Measurements from ENCODE around the gene ABL1. TPM values are rescaled to one million over a fixed set of nuclear protein-coding genes. Genes with fewer than 3 reads are reported as not detected.
"Not testable (repeated sequence)": the region's sequence is repeated elsewhere in the genome, so short reads cannot be mapped to it uniquely, and the experiment has no call there.

The ABL1 gene
- total RNA-seq, 1 experiment from 2014 or later: 78.6 TPM

DNA sequence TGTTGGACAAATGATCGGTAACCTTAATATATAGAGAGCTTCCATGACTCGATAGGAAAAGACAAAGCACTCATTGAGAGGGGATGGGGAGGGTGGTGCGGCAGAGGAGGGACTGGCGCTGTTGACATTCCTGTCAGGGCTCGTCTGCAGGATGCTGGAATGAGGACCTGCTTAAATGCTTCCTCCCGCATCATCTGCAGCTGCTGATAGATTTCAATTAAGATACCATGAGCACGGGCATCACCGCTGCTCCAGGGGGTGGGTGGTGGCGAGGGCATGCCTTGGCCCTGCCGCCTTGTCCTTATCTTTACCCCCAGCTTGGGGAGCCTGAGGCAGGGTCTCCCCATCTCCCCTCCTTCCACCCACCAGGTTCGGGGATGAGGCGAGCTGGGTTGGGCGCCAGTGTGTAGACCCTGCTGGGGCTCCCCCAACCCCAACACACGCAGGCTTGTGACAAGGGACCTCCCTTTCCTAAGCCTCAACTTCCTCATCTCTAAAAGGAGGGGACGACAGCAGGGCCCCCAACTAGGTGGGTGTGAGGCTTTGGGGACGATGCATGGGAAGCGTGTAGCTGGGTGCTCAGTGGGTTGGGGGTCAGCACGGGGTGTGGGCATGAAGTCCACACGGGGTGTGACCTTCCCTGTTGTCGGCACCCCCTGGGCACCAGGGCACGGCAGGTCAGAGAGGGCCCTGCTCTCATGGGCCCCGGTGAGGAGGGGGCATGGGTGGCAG, 73.3 kb downstream of the ABL1 start:
- Histone ChIP-seq H3K4me1 (ENCODE audit: insufficient read depth, low read length, poor library complexity, severe bottlenecking) (no peaks in the 10 kb centered on the region), H3K4me3 (ENCODE audit: low read depth, low read length, poor library complexity, severe bottlenecking) (no peak overlapping the region), H3K36me3 (ENCODE audit: insufficient read depth, low read length, poor library complexity, severe bottlenecking) (no peaks in the 10 kb centered on the region), H3K27ac (ENCODE audit: low read depth, low read length, poor library complexity, severe bottlenecking) (no peak overlapping the region), H3K27me3 (replicated peaks; ENCODE audit: insufficient read depth, low read depth, low read length, poor library complexity) (no peaks in the 10 kb centered on the region), H3K9me3 (ENCODE audit: low read depth, low read length, poor library complexity, severe bottlenecking) (no peaks in the 10 kb centered on the region)
- TF ChIP-seq EZH2 (IDR thresholded peaks at IDR 0.05; ENCODE audit: borderline replicate concordance, low read depth, low read length, poor library complexity, severe bottlenecking) (no peak), CTCF (conservative IDR thresholded peaks at IDR 0.05; ENCODE audit: low read depth, low read length) (no peak)
- DNase-seq (ENCODE audit: low spot score): no peak
- CTCF ChIA-PET: no interaction called here
- POLR2A ChIA-PET (ENCODE audit: low non-redundant PET): no interaction called here
- BruUV-seq (replicated peaks): no TSS peak
- intact Hi-C loops (cut with micrococcal nuclease; ENCODE audit: unreplicated experiment): no loop called here

GRCh38 chr9:130908878-130909355, 73.9 kb downstream of the ABL1 start:
- H3K36me3 ChIP-seq (ENCODE audit: insufficient read depth, low read length, poor library complexity, severe bottlenecking): no peaks in the 10 kb centered on the region
- BruUV-seq (replicated peaks): no TSS peak
- TF ChIP-seq CTCF (conservative IDR thresholded peaks at IDR 0.05; ENCODE audit: low read depth, low read length) (no peak), EZH2 (IDR thresholded peaks at IDR 0.05; ENCODE audit: borderline replicate concordance, low read depth, low read length, poor library complexity, severe bottlenecking) (no peak)
- intact Hi-C loops (cut with micrococcal nuclease; ENCODE audit: unreplicated experiment): no loop called here
- no peaks in the 10 kb centered on the region for H3K27me3 ChIP-seq (replicated peaks; ENCODE audit: insufficient read depth, low read depth, low read length, poor library complexity)
- ChIA-PET CTCF (no interaction called here), POLR2A (ENCODE audit: low non-redundant PET) (no interaction called here)
- no peaks in the 10 kb centered on the region for H3K4me1 ChIP-seq (ENCODE audit: insufficient read depth, low read length, poor library complexity, severe bottlenecking)
- H3K4me3 ChIP-seq (ENCODE audit: low read depth, low read length, poor library complexity, severe bottlenecking): no peak overlapping the region
- H3K27ac ChIP-seq (ENCODE audit: low read depth, low read length, poor library complexity, severe bottlenecking): no peak overlapping the region
- no peaks in the 10 kb centered on the region for H3K9me3 ChIP-seq (ENCODE audit: low read depth, low read length, poor library complexity, severe bottlenecking)
- DNase-seq (ENCODE audit: low spot score): no peak

DNA sequence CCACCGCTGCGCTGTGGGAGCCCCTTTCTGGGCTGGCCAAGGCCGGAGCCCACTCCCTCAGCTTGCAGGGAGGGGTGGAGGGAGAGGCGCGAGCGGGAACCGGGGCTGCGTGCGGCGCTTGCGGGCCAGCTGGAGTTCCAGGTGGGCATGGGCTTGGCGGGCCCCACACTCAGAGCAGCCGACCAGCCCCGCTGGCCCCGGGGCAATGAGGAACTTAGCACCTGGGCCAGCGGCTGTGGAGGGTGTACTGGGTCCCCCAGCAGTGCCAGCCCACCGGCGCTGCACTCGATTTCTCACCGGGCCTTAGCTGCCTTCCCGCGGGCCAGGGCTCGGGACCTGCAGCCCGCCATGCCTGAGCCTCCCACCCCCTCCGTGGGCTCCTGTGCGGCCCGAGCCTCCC, 75.0 kb downstream of the ABL1 start:
- H3K9me3 ChIP-seq (ENCODE audit: low read depth, low read length, poor library complexity, severe bottlenecking); H3K4me1 ChIP-seq (ENCODE audit: insufficient read depth, low read length, poor library complexity, severe bottlenecking); H3K4me3 ChIP-seq (ENCODE audit: low read depth, low read length, poor library complexity, severe bottlenecking); BruUV-seq (replicated peaks); intact Hi-C loops (cut with micrococcal nuclease; ENCODE audit: unreplicated experiment); H3K27me3 ChIP-seq (replicated peaks; ENCODE audit: insufficient read depth, low read depth, low read length, poor library complexity); H3K36me3 ChIP-seq (ENCODE audit: insufficient read depth, low read length, poor library complexity, severe bottlenecking); POLR2A ChIA-PET (ENCODE audit: low non-redundant PET); H3K27ac ChIP-seq (ENCODE audit: low read depth, low read length, poor library complexity, severe bottlenecking); DNase-seq (ENCODE audit: low spot score): not testable (repeated sequence)
- CTCF ChIA-PET: interaction anchor here (0.6 kb wide), 1 partner anchor 668 kb away, joined by 3 read pairs; no protein-coding TSS in a partner anchor

DNA sequence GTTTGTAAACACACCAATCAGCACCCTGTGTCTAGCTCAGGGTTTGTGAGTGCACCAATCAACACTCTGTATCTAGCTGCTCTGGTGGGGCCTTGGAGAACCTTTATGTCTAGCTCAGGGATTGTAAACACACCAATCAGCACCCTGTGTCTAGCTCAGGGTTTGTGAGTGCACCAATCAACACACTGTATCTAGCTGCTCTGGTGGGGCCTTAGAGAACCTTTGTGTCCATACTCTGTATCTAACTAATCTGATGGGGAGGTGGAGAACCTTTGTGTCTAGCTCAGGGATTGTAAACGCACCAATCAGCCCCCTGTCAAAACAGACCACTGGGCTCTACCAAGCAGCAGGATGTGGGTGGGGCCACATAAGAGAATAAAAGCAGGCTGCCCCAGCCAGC, 75.6 kb downstream of the ABL1 start:
- POLR2A ChIA-PET (ENCODE audit: low non-redundant PET): interaction anchor here (0.7 kb wide), 1 partner anchor 1108 kb away, joined by 4 read pairs; the partner anchor contains the start of gene TOR1B
- CTCF ChIA-PET; H3K4me3 ChIP-seq (ENCODE audit: low read depth, low read length, poor library complexity, severe bottlenecking); DNase-seq (ENCODE audit: low spot score); BruUV-seq (replicated peaks); H3K36me3 ChIP-seq (ENCODE audit: insufficient read depth, low read length, poor library complexity, severe bottlenecking); intact Hi-C loops (cut with micrococcal nuclease; ENCODE audit: unreplicated experiment); H3K9me3 ChIP-seq (ENCODE audit: low read depth, low read length, poor library complexity, severe bottlenecking); H3K27me3 ChIP-seq (replicated peaks; ENCODE audit: insufficient read depth, low read depth, low read length, poor library complexity); H3K4me1 ChIP-seq (ENCODE audit: insufficient read depth, low read length, poor library complexity, severe bottlenecking); H3K27ac ChIP-seq (ENCODE audit: low read depth, low read length, poor library complexity, severe bottlenecking): not testable (repeated sequence)

All from A673 (cell line).